GM18519 (cell line): Measurements from ENCODE around the gene PTPRM.

Experiments
- ATAC-seq: cut with Tn5 transposase; IDR thresholded peaks from one replicate; pipeline ENCODE4 v1.9.1; 2021; ENCODE audit warnings: mild to moderate bottlenecking, moderate library complexity; ENCODE audit not compliant: unreplicated experiment, low FRiP score

PTPRM gene

GRCh38 chr18:7663366-7664312 is 96.5 kb downstream of the PTPRM start:
- ATAC-seq = no peak

DNA sequence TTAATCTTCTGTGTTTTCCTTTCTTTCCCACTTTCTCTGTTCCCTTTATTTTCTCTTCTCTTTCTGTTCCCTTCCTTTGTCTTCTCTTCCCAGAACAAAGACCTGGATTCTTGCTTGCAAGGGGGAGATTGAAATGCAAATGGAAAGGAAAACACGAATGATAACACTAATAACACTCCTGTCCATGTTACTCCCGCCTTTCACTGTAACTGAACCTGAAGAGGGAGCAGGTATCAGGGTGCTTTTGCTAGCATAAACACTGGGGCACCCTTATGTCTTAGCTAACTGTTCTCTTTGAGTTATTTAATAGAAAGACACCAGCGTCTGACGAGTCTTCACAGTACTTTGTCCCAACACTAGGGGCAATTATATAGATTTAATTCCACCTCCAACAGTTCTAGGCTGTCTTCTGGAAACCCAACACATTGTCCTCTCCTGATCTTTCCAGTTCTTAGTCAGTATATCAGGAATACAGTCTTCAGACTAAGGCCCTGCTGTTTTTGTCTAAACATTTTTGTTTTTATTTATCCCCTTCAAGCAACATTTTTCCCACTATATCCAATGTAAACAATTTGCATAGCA is 99.2 kb downstream of the PTPRM start:
- no peak for ATAC-seq

DNA sequence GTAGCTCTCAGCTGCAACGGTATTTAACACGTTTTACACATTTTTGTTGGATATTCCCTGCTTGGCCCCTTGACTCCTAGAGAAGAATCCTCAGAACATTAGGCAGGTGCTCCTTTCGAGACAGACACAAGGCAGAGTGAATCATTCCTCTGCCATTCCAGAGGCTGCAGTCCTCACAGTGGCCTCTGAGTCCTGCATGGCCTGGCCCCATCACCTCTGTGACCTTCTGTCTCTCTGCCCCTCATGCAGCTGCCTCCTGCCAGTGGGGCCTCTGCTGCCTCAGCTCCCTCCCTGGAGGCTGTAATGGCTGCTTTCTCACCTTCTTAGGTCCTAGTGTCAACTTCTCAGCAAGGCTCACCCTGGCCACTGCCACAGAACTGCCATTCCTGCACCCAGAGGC is 101.3 kb downstream of the PTPRM start:
- ATAC-seq = no peak

DNA sequence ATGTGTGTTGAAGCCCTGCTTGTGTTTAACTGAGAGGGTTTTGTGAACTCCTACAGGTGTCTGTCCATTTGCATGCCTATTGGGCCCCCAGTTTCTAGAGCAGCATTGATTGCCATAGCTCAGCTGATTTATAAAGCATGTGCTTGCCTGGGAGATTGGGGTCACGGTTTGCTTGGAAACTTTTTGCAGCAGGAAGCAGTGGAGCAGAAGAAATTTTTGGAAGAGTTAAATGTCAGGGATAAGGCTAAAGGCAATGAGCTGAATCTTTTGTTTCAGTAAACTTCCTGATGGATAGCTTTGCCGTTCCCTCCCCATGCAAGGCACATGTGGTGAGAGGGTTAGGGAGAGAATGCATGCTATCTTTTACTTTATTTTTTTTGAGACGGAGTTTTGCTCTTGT is 102.2 kb downstream of the PTPRM start:
- ATAC-seq = no peak

- no peak for ATAC-seq
Measured at GRCh38 chr18:7671105-7671504, 104.0 kb downstream of the PTPRM start.

DNA sequence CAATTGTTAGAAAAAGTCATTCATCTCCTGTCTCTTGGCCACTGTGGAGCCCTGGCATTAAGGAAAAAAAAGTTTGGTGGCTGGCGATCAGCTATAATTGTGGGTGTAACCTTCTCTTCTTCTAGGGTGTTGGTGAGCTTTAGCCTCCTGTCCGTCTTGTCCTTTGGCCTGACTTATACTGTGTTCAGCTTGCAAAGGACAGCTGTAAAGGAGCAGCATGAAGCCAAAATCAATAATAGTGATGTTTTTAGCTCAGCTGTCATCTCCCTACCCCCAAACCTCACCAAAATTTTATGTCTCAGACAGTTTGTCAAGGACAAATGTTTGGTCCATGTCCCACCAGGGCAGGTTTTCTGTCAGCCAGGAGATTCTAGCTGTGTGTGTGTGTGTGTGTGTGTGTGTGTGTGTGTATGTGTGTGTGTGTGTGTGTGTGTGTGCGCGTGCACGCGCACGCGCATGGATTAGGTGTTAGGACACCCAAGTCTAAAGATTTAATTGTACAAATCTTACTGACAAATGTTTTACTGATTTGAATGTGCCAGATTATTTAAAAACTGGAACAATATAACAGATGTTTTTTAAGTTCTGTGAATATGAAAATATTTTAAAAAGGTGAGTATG is 109.2 kb downstream of the PTPRM start:
- ATAC-seq = no peak

DNA sequence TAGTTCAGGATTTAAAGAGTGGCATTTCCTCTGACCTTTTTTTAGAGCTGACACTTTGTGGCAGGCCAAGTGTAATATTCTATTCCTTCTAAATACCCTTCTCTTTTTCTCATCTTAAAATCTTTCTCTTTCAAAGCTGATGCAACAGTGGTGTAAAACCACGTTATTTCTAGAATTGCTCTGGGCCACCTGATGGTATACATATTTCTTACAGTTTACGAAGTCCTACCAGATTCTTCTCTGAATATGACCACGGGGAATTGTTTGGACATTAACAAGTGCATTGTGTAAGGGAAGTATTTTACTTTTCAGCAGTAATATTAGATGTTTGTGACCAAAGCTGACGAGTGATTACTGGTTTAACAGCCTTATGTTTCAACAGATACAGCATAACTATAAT is 109.9 kb downstream of the PTPRM start:
- ATAC-seq = no peak

- no peak for ATAC-seq
Measured at GRCh38 chr18:7677424-7677823, 110.3 kb downstream of the PTPRM start.

DNA sequence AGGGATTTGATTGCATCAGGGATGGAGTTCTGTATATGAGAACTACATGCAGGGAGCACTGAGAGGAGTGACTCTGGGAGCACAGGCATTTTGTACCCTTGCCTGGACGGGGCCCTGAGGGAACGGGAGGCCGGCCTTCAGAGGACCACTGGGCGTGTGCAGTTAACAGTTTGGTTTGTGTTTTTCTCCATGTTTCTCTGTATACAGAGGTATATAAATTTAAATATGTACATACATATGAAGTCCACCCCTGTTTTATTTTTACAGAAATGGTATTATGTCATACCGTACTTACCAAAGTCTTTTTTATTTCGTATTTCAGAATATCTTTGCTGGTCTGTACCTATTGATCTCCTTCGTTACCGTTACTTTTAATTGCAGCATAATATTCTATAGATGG is 111.3 kb downstream of the PTPRM start:
- no peak for ATAC-seq

DNA sequence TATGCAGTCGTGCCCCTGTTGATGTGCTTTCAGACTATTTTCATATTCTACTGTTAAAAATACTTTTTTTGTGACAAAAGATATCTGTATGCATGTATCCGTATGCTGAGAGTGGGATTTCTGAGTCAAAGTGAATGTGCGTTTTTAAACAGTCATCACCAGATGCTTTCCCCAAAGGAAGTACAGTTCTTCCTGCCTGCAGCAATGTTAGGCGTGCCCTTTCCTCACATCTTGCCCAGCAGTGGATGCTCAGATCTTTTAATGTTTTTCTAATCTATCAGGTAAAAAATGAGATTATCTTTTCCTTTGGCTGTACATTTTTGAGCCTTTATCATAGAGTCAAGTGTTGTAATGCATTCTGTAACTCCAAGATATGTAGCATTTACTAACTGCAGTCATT is 111.7 kb downstream of the PTPRM start:
- ATAC-seq = no peak

GRCh38 chr18:7681298-7681697 is 114.2 kb downstream of the PTPRM start:
- no peak for ATAC-seq

GRCh38 chr18:7682321-7682720 is 115.2 kb downstream of the PTPRM start:
- ATAC-seq = no peak

- ATAC-seq = no peak
Measured at GRCh38 chr18:7683753-7684152, 116.6 kb downstream of the PTPRM start.

DNA sequence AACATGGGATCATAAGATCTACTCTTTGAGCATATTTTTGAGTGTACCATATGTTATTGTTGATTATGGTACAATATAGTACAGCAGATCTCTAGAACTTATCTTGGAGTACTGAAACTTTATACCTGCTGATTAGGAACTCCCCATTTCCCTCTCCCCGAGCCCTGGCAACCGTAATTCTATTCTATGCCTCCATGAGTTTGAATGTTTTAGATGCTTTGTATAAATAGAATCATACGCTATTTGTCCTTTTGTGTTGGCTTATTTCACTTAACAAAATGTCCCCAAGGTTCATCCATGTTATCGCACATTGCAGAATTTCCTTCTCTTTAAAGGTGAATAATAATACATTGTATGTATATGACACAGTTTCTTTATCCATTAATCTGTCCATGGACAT is 117.2 kb downstream of the PTPRM start:
- no peak for ATAC-seq

GRCh38 chr18:7684966-7685365 is 117.8 kb downstream of the PTPRM start:
- no peak for ATAC-seq

- no peak for ATAC-seq
Measured at GRCh38 chr18:7686278-7686677, 119.2 kb downstream of the PTPRM start.

- no peak for ATAC-seq
Measured at GRCh38 chr18:7688580-7688979, 121.5 kb downstream of the PTPRM start.

GRCh38 chr18:7691206-7691605 is 124.1 kb downstream of the PTPRM start:
- ATAC-seq = no peak

DNA sequence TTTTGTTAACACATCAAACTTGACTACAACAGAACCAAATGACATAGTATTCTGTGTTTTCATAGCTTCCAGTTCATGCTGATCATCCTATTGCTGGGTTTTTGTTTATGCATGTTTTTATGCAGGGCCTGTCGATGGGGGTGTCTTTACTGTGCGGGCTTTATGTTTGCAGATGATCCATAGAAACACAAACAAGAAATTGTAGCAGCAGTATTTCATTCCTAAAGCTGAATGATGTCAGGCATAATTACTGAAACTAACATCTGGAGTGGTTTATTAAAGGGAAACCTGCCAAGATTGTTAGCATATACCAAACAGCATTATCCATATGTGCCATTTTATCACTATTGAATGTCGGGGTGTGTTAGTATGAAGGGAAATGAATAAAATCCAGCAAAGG is 129.7 kb downstream of the PTPRM start:
- no peak for ATAC-seq

- no peak for ATAC-seq
Measured at GRCh38 chr18:7697306-7697705, 130.2 kb downstream of the PTPRM start.

DNA sequence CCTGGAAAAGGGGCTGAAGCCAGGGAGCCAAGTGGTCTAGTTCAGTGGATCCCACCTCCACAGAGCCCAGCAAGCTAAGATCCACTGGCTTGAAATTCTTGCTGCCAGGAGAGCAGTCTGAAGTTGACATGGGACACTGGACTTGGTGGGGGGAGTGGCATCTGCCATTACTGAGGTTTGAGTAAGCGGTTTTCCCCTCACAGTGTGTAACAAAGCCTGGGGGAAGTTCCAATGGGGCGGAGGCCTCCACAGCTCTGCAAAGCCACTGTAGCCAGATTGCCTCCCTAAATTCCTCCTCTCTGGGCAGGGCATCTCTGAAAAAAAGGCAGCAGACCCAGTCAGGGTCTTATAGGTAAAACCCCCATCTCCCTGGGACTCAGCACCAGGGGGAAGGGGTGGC is 144.4 kb downstream of the PTPRM start:
- no peak for ATAC-seq

DNA sequence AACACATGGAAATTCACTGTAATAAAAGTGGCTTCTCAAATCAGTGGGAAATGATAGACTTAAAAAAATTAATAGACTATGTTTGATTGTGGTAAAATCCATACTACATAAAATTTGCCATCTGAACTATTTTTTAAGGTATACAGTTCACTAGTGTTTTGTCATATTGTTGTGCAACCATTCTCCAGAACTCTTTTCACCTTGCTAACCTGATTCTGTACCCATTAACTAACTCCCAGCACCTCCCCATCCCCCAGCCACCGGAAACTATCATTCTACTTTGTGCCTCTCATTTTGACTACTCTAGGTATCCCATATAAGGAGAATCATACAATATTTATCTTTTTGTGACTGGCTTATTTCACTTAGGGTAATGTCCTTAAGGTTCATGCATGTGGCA is 153.3 kb downstream of the PTPRM start:
- ATAC-seq = no peak
